Non-pigmented ciliary epithelial cell (primary cell): ENCODE measurements around the gene CCL13.

ENCODE experiments used
- DNase-seq: peaks from one replicate; pipeline ENCODE4 v3.0.0-alpha.2; 2010; ENCODE audit warnings: low read depth

Gene CCL13

GRCh38 chr17:34363183-34363661, 6.9 kb downstream of the CCL13 start, which contains the start of gene CCL1:
CCL1 (minus strand) TSS chr17:34363233; CDS start chr17:34363161, 72 bp downstream.
- no peak for DNase-seq

GRCh38 chr17:34364751-34365150, 8.5 kb downstream of the CCL13 start:
- DNase-seq = no peak

DNA sequence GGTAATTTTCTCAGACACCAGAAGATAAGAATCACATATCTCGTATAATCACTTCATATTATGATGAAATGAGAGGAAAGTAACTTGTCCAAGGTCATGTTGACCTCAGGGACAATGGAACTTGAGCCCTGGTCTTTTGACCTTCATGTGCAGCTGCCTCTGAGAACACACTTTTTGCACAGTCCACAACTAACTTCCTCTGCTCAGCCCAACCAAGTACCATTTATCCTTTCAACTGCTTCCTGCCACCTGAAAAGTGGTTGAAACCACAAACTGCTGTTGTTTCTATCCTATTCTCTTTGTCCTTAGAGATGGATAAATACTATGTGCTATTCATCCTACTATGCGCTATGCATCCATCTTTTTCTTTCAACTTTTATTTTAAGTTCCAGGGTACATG, 9.1 kb downstream of the CCL13 start:
- no peak for DNase-seq

GRCh38 chr17:34366010-34366409, 9.7 kb downstream of the CCL13 start:
- no peak for DNase-seq

GRCh38 chr17:34366529-34367107, 10.3 kb downstream of the CCL13 start:
- no peak for DNase-seq

GRCh38 chr17:34367486-34368195, 11.4 kb downstream of the CCL13 start:
- DNase-seq = no peak

- DNase-seq = no peak
These were observed 12.1 kb downstream of the CCL13 start for GRCh38 chr17:34368196-34368945.

DNA sequence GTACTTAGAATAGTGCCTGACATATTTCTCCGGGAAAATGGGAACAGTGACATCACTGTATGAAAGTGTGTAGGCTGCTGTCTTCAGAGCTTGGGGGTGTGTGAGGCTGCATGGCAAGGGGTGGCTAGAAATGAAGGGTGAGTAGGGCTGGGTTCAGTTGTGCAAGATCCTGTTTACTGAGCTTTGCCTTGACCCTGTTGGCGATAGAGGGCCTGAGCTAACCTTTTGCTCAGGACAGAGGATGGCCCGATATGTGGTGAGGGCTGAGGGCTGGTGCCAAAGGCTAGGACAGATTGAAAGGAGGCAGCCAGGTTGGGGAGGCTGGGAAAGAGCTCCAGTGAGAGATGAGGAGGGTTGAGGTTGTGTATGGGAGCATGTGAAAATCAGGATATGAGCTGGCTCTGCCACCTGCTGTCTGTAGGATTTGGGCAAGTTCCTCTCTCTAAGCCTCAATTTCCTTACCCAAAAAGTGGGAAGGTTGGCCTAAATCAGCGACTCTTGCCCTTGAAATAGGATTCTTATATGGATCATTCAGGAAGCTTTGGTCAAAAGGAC, 12.7 kb downstream of the CCL13 start:
- no peak for DNase-seq

GRCh38 chr17:34369571-34369970, 13.3 kb downstream of the CCL13 start:
- DNase-seq = no peak

- DNase-seq = no peak
These were observed 14.2 kb downstream of the CCL13 start for GRCh38 chr17:34370376-34370996.

- DNase-seq = no peak
These were observed 14.7 kb downstream of the CCL13 start for GRCh38 chr17:34370997-34371395.

- no peak for DNase-seq
These were observed 15.3 kb downstream of the CCL13 start for GRCh38 chr17:34371405-34372100.

GRCh38 chr17:34374457-34374856, 18.2 kb downstream of the CCL13 start:
- no peak for DNase-seq

DNA sequence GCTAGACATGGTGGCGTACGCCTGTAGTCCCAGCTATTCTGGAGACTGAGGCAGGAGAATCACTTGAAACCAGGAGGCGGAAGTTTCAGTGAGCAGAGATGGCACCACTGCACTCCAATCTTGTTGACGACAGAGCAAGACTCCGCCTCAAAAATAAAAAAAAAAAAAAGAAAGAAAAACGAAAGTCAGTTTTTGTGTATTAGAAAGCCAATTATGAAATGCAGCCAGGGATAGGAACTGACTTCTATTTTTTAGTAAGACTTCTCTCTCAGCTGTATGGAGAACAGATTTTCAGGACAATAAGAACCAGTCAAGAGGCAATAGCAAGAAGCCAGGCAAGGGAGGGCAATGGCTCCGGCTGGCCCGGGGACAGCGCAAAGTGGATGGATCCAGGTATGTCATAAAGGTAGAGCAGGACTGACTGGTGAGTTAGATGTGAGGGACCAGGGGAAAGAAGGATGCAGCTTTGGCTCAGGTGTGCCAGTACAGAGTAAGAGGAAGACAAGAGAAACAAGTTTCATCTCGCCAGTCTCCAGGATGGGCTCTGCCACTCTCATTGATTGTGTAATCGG, 19.2 kb downstream of the CCL13 start:
- no peak for DNase-seq

GRCh38 chr17:34377078-34377823, 21.0 kb downstream of the CCL13 start:
- DNase-seq = no peak

- DNase-seq = no peak
These were observed 22.4 kb downstream of the CCL13 start for GRCh38 chr17:34378664-34379101.

GRCh38 chr17:34379868-34380267, 23.6 kb downstream of the CCL13 start:
- no peak for DNase-seq

- no peak for DNase-seq
These were observed 26.4 kb downstream of the CCL13 start for GRCh38 chr17:34382621-34383124.

DNA sequence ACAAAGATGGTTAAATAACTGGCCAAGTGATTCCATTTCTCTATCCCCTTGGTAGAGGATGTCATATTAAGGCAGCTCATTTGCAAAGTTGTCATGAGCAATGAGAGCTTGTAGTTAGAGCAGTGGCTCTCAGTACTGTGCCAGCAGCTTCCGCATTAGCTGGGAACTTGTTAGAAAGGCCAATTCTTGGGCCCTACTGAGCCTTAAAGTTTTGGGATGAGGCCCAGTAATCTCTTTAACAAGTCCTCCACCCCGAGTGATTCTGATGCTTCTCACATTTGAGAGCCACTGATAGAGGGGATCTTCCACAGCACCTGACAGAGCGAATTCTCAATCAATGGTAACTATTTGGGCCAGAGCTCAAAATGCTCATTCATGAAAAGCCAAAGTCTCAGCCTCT, 26.9 kb downstream of the CCL13 start:
- no peak for DNase-seq

DNA sequence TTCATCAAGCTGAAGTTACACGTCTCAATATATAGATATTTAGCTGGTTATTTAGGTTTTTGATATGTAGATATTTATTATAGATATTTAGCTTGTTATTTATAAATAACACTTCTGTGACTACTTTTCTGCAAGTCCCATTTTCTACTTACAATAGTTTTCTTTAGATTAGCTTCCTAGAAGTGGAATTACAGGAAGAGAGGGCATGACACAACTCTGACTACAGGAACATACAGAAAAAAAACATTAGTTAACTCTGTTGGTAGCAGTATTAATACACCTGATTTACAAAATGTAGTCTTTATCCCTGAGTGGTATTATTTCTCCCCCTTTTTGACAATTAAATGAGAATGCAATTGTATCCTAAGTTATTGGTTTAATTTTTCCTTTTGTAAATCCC, 28.0 kb downstream of the CCL13 start:
- DNase-seq = no peak
